ENCODE results near the gene RAB4A. TPM values are rescaled to one million over a fixed set of nuclear protein-coding genes. Genes with fewer than 3 reads are reported as not detected.

RAB4A gene
- total and polyA plus RNA-seq, 2 of the 8 experiments (the other 6 are each of a cell fraction or from before 2014, with no cell fraction given) = 13.3 to 68.8 TPM

DNA sequence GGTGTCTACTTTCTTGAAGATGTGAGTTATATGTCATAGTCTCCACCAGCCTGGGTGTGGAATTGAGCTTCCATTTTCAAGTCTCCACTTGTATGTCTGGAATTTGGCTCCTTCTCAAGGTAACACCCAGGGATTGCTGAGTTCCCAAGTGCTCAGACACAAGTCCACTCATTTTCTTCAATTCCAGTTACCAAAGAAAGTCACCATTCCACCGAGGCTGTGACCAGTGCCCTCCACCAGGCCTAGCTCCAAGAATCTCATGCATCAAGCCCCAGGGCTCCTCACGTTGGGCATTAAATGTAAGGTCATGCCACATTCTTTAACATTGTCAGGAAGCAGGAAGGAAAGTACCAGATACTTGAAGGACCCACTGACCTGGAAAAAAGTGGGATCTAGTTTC is 2.4 kb upstream of the RAB4A start:
- H3K9me3 ChIP-seq (ENCODE audit: insufficient read depth in 2 of 2, low read depth in 1 of 2, low read length in 1 of 2) = no peaks in the 10 kb centered on the region; a peak in 1 of 4 replicates
- peaks cover 4% of the 10 kb centered on the region for H3K79me1 ChIP-seq (ENCODE audit: low read depth, low read length)
- H3K27me3 ChIP-seq (replicated peaks in 1 of 4; ENCODE audit: control insufficient read depth in 3 of 4, extremely low read depth in 1 of 4, insufficient read depth in 3 of 4, low read length in 3 of 4) = peaks cover 0 to 10% (median 6%) of the 10 kb centered on the region in 4 experiments; a peak in 5 of 7 replicates
- H4K20me1 ChIP-seq (replicated peaks in 1 of 2; ENCODE audit: control insufficient read depth in 1 of 2, insufficient read depth in 2 of 2, low read length in 2 of 2) = peaks cover 0 to 9% of the 10 kb centered on the region in 2 experiments
- H2BK120ac ChIP-seq (replicated peaks; ENCODE audit: low read depth, low read length) = no peak overlapping the region
- H2AFZ ChIP-seq (ENCODE audit: low read length) = no peak overlapping the region
- H2BK12ac ChIP-seq (ENCODE audit: low read depth, low read length) = no peak overlapping the region
- H2BK15ac ChIP-seq (ENCODE audit: low read length) = no peak overlapping the region
- peaks cover 3 to 8% (median 7%) of the 10 kb centered on the region in 4 experiments; a peak in 6 of 7 replicates for H3K4me1 ChIP-seq (replicated peaks in 1 of 4; ENCODE audit: control insufficient read depth in 3 of 4, insufficient read depth in 4 of 4, low read length in 3 of 4)
- H4K5ac ChIP-seq (ENCODE audit: insufficient read length, low read depth, low read length) = no peak overlapping the region
- H3K9ac ChIP-seq (replicated peaks in 1 of 4; ENCODE audit: extremely low read depth in 1 of 4, low read depth in 3 of 4, low read length in 3 of 4) = no peak overlapping the region
- no peak overlapping the region for H3K4ac ChIP-seq (replicated peaks; ENCODE audit: insufficient read length, low read depth, low read length)
- peaks cover 7 to 20% of the 10 kb centered on the region in 2 experiments for H3K79me2 ChIP-seq (ENCODE audit: control insufficient read depth in 1 of 2, insufficient read depth in 2 of 2, low read length in 2 of 2)
- no peaks in the 10 kb centered on the region; a peak in 1 of 8 replicates for H3K36me3 ChIP-seq (ENCODE audit: control insufficient read depth in 2 of 4, insufficient read depth in 4 of 4, low read length in 3 of 4)
- H2BK5ac ChIP-seq (ENCODE audit: low read depth, low read length) = no peak overlapping the region
- no peak overlapping the region for H3K27ac ChIP-seq (ENCODE audit: low read depth, low read length)
- DNase-seq (ENCODE audit: low read depth in 1 of 2, low spot score in 2 of 2) (no peak), FAIRE-seq (no peak)
- H3K56ac ChIP-seq (replicated peaks; ENCODE audit: insufficient read length, low read depth, low read length) = no peak overlapping the region
- no peak overlapping the region for H3K14ac ChIP-seq (ENCODE audit: insufficient read length)
- no peak overlapping the region for H3K4me3 ChIP-seq (ENCODE audit: extremely low read depth in 1 of 4, insufficient read depth in 2 of 4, low read depth in 3 of 4, low read length in 4 of 4)
- H3K18ac ChIP-seq (ENCODE audit: extremely low read depth, low read length) = no peak overlapping the region
- H3K23ac ChIP-seq (ENCODE audit: insufficient read length) = no peak overlapping the region
- no peak overlapping the region for H2AK5ac ChIP-seq (ENCODE audit: low read depth, low read length)
- H4K91ac ChIP-seq (replicated peaks; ENCODE audit: insufficient read length, low read length) = no peak overlapping the region
- no peak overlapping the region for H3K4me2 ChIP-seq (ENCODE audit: insufficient read depth in 1 of 2, low read depth in 2 of 2, low read length in 2 of 2)
- 94% methylated on average over 2 of the region's 2 CpGs; no CpG with 5 or more reads in 1 of the 2 experiments for WGBS, 2 experiments (ENCODE audit: extremely low coverage in 1 of 2, insufficient coverage in 1 of 2, insufficient read length in 1 of 2, insufficient replicate concordance in 2 of 2, low coverage in 1 of 2, low lambda C conversion rate in 2 of 2, missing lambda C conversion rate in 1 of 2)
- POLR2A ChIA-PET (ENCODE audit: partially characterized antibody) = interaction anchor here (0.7 kb wide), 1 partner anchor 240 kb away, joined by 3 read pairs; no protein-coding TSS in a partner anchor
- H3K23me2 ChIP-seq (ENCODE audit: low read depth, low read length) = no peaks in the 10 kb centered on the region; the same call in 1 of the 2 replicates
- no peak overlapping the region for H4K8ac ChIP-seq (ENCODE audit: extremely low read depth, insufficient read depth, low read length)
- H2BK20ac ChIP-seq (ENCODE audit: low read length) = no peak overlapping the region
- CTCF ChIA-PET (ENCODE audit: partially characterized antibody) = interaction anchor here (0.6 to 1.1 kb wide), 3 partner anchors 10 to 247 kb away, joined by 3 to 4 read pairs (median 3); no protein-coding TSS in a partner anchor
- no peak for TF ChIP-seq GTF2F1 (IDR thresholded peaks at IDR 0.05; ENCODE audit: borderline replicate concordance, low read depth, low read length)
- no peak for TF ChIP-seq POU5F1 (IDR thresholded peaks at IDR 0.05; ENCODE audit: low read depth, low read length)
- TF ChIP-seq, protein P1, sequence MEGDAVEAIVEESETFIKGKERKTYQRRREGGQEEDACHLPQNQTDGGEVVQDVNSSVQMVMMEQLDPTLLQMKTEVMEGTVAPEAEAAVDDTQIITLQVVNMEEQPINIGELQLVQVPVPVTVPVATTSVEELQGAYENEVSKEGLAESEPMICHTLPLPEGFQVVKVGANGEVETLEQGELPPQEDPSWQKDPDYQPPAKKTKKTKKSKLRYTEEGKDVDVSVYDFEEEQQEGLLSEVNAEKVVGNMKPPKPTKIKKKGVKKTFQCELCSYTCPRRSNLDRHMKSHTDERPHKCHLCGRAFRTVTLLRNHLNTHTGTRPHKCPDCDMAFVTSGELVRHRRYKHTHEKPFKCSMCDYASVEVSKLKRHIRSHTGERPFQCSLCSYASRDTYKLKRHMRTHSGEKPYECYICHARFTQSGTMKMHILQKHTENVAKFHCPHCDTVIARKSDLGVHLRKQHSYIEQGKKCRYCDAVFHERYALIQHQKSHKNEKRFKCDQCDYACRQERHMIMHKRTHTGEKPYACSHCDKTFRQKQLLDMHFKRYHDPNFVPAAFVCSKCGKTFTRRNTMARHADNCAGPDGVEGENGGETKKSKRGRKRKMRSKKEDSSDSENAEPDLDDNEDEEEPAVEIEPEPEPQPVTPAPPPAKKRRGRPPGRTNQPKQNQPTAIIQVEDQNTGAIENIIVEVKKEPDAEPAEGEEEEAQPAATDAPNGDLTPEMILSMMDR (IDR thresholded peaks at IDR 0.05; ENCODE audit: control extremely low read depth in 1 of 3, insufficient read depth in 1 of 3, low read depth in 1 of 3, low read length in 3 of 3) = no peak
- no peak for TF ChIP-seq BCL11A (IDR thresholded peaks at IDR 0.05; ENCODE audit: low read depth in 2 of 2, low read length in 2 of 2)
- TF ChIP-seq CHD1 (IDR thresholded peaks at IDR 0.05; ENCODE audit: low read depth, low read length) = no peak
- no peak for TF ChIP-seq EZH2 (IDR thresholded peaks at IDR 0.05; ENCODE audit: low read depth, low read length, severe bottlenecking)
- TF ChIP-seq YY1 (IDR thresholded peaks at IDR 0.05; ENCODE audit: low read depth, low read length) = no peak
- no peak for TF ChIP-seq ASH2L (IDR thresholded peaks at IDR 0.05; ENCODE audit: low read length)
- TF ChIP-seq POLR2A (IDR thresholded peaks at IDR 0.05; ENCODE audit: control extremely low read depth in 1 of 2, low read depth in 2 of 2, low read length in 2 of 2) = no peak
- no peak for TF ChIP-seq MAFK (IDR thresholded peaks at IDR 0.05; ENCODE audit: low read depth, low read length)
- no peak for TF ChIP-seq PHF8 (conservative IDR thresholded peaks at IDR 0.05; ENCODE audit: low read depth, low read length)
